Measurements from ENCODE around the gene FAM20C.
"Not testable (repeated sequence)": the region's sequence is repeated elsewhere in the genome, so short reads cannot be mapped to it uniquely, and the experiment has no call there.

The FAM20C gene

GRCh38 chr7:297141-297540 is 104.8 kb downstream of the FAM20C start:
- not testable (repeated sequence) for DNase-seq

GRCh38 chr7:297611-298374 is 105.4 kb downstream of the FAM20C start:
- DNase-seq = no peak

- DNase-seq = no peak
Measured at GRCh38 chr7:298375-298702, 106.0 kb downstream of the FAM20C start.

DNA sequence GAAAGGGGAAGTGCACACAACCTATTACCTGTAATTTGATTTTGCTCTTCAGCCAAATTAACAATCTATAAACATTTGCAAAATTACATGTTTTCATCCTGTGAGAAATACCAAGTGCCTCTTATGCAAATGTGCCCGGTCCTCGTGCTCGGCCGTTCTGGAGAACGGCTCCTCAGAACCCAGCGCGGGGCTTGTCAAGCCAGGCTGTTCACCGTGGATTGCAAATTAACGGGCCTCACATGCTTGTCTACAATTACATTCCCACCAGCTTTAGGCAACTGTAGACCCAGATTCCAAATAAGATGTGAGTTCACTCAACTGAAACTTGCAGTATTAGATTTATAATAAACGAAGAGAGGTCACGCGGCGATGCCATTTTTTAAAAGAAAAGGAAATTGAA is 106.4 kb downstream of the FAM20C start:
- no peak for DNase-seq

GRCh38 chr7:299169-299568 is 106.8 kb downstream of the FAM20C start:
- no peak for DNase-seq

DNA sequence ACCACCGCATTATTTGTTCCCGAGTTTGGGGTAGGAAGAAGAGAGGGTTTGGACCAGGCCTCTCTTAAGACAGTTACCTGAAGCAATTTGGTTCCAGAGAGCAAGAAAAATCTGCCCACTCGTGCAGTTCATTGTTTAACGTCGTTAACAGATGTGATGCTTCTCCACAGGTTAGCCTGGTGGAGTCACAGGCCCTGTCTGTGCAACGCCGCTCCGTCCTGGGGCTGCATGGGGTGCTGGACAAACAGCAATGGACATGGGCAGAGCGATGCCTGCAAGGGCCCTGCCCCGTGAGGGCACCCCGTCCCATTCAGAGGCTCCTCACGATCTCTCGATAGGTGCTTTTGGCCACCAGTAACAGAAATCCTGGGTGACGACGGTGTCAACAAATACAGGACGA is 107.3 kb downstream of the FAM20C start:
- no peak for DNase-seq

DNA sequence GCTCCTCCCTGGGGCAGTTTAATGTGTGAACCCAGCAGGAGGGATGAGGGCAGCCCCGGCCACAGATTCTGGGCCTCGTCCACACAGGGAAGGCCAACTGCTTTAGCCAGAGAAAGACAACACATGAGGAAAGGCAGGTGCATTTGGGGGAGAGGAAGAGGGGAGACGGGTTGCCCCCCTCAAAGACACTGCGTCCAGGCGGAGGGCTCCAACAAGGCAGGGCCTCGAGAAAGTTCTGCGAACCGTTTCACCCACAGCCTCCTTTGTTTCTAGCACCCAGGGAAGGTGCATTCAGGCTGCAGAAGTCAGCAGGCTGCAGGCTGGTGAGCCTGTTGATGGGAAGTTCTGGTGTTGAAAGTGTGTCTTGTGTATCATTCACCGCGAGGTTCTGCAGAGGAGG is 107.7 kb downstream of the FAM20C start:
- DNase-seq = no peak

DNA sequence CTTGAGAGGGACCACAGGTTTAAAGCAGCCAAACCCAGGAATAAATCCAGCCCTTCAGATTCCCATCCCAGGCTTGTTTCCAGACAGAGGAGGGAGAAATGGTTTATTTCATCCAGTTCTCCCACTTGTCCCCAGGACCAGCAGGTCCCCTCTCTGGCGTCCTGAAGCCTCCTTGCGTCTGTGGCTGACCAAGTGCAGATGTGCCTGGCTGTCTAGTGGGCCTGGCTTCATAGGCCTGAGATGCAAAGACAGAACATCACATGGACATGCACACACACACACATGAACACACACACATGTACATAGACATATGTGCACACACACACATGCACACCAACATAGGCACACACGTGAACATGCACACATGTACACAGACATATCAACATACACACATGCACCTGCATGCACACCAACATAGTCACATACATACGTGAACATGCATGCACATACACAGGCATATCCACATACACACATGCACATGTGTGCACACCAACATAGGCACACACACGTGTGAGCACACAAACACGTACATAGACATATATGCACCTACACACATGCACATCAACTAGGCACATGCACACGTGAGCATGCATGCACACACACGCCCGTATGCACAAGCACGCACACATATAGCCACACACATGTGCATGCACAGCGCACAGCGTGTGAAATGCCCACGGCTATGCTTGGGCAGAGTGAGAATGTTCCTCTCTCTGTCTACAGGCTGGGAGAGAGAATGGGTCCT is 108.3 kb downstream of the FAM20C start:
- DNase-seq = no peak

- DNase-seq = no peak
Measured at GRCh38 chr7:301291-302053, 109.1 kb downstream of the FAM20C start.

GRCh38 chr7:302054-302992 is 110.0 kb downstream of the FAM20C start:
- DNase-seq = no peak

- DNase-seq = no peak
Measured at GRCh38 chr7:303425-303824, 111.1 kb downstream of the FAM20C start.

GRCh38 chr7:303884-304573 is 111.7 kb downstream of the FAM20C start:
- DNase-seq = no peak

- no peak for DNase-seq
Measured at GRCh38 chr7:304574-305409, 112.4 kb downstream of the FAM20C start.

GRCh38 chr7:305410-306151 is 113.2 kb downstream of the FAM20C start:
- DNase-seq = no peak

DNA sequence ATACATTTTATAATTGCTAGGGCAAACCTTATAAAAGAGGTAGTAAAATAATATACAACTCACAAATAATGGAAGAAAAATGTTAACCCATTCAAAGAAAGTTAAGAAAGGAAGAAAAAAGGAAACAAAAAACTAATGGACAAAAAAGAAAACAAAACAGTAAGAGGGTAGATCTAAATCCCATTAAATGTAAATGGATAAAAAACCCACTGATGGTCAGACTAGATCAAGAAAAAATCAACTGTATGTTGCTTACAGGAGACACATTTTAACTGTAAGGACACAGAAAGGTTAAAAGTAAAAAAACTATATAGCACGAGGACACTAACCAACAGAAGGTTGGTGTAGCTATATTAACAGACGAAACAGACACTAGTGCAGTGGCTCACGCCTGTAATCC is 115.6 kb downstream of the FAM20C start:
- DNase-seq = no peak

DNA sequence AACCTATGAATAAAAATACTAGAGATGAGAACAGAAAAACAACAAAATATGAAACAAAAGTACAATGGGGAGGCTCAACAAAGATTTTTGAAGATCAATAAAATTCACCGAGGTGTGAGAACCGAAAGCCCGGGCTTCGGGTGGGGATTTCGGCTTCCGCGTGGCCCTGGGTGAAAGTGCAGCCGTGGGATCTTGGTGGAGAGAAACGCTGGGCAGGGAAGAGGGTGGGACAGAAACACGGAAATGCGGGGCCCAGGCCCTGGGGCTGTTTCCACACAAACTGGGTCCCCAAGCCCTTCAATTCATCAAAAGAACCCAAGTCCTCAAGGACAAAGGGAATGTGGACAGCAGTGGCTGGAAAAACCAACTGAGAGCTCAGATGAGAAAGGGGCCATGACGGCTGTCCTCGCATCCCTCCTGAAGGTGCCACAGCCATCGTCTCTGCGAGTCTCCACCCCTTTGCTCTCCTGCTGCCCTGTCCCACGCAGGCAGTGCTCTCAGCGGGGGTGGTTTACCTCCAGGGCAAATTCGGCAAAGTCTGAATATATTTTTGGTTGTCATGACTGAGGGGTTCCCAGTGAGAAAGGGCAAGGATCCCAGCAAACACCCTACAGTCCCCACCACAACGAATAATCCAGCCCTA is 117.3 kb downstream of the FAM20C start:
- no peak for DNase-seq
